Measurements from ENCODE around the gene ZNF532. TPM values are rescaled to one million over a fixed set of nuclear protein-coding genes. Genes with fewer than 3 reads are reported as not detected.

ZNF532 gene
- total RNA-seq, 1 experiment from 2014 or later, result 258 TPM

- Histone ChIP-seq H2BK5ac (ENCODE audit: insufficient read length, low read length) (no peak overlapping the region), H4K91ac (ENCODE audit: insufficient read length, low read depth, low read length) (no peak overlapping the region), H2BK120ac (ENCODE audit: low read depth, low read length, poor library complexity, severe bottlenecking) (no peak overlapping the region), H3K4ac (ENCODE audit: low read depth, low read length) (no peak overlapping the region), H4K5ac (ENCODE audit: insufficient read length, low read depth, low read length) (no peak overlapping the region), H3K14ac (ENCODE audit: insufficient read depth, low read length) (no peak overlapping the region), H3K4me2 (ENCODE audit: insufficient read depth, insufficient read length, low read length) (no peak overlapping the region), H3K27me3 (ENCODE audit: insufficient read depth, low read length) (no peaks in the 10 kb centered on the region), H2BK20ac (ENCODE audit: low read depth, low read length, poor library complexity, severe bottlenecking) (no peak overlapping the region), H3K9me3 (ENCODE audit: control insufficient read depth, low read depth, low read length) (no peaks in the 10 kb centered on the region), H4K8ac (replicated peaks; ENCODE audit: insufficient read length, low read depth, low read length) (no peak overlapping the region), H3K23me2 (ENCODE audit: insufficient read length, low read depth, low read length, poor library complexity, severe bottlenecking) (no peaks in the 10 kb centered on the region), H3K18ac (ENCODE audit: insufficient read length, low read depth, low read length) (no peak overlapping the region), H3K23ac (ENCODE audit: insufficient read length, low read depth, low read length) (no peak overlapping the region), H2BK15ac (ENCODE audit: low read depth, low read length) (no peak overlapping the region), H4K20me1 (ENCODE audit: control insufficient read depth, insufficient read depth, insufficient read length) (peaks cover 6% of the 10 kb centered on the region), H3K4me1 (ENCODE audit: insufficient read depth, low read length) (peaks cover 14% of the 10 kb centered on the region), H2AK5ac (ENCODE audit: insufficient read length, low read length) (no peak overlapping the region), H3K79me2 (ENCODE audit: insufficient read depth, low read length) (peaks cover 55% of the 10 kb centered on the region; the same call in 1 of the 2 replicates), H3K27ac (ENCODE audit: insufficient read length, low read depth, low read length) (no peak overlapping the region), H2BK12ac (ENCODE audit: insufficient read length, low read depth, low read length) (no peak overlapping the region), H3K9ac (ENCODE audit: extremely low read depth, insufficient read length, low read length) (no peak overlapping the region), H3T11ph (ENCODE audit: low read length) (no peak overlapping the region), H2AFZ (ENCODE audit: low read length) (no peak overlapping the region), H3K56ac (ENCODE audit: insufficient read length, low read depth, low read length) (no peak overlapping the region), H3K79me1 (ENCODE audit: insufficient read depth, low read depth, low read length, poor library complexity, severe bottlenecking) (peaks cover 8% of the 10 kb centered on the region)
- peaks cover 70 to 78% of the 10 kb centered on the region in 2 experiments for H3K4me1 Mint-ChIP-seq
- H3K36me3 Mint-ChIP-seq (ENCODE audit: insufficient read depth in 1 of 3, low read depth in 3 of 3), result peaks cover 9 to 71% (median 50%) of the 10 kb centered on the region in 3 experiments; a peak in 6 of 7 replicates
- no peak for DNase-seq
- WGBS (ENCODE audit: extremely low coverage, insufficient read length, low lambda C conversion rate), result no CpG with 5 or more reads among the region's 8 CpGs
- H3K27ac Mint-ChIP-seq, result peak overlapping the region; percentile 9 to 93 (median 51); a peak in 6 of 7 replicates
- H3K4me3 Mint-ChIP-seq, result no peak overlapping the region
- TF ChIP-seq CTCF (conservative IDR thresholded peaks at IDR 0.05), result no peak
- H3K27me3 Mint-ChIP-seq (ENCODE audit: low read depth), result no peaks in the 10 kb centered on the region
- no peaks in the 10 kb centered on the region for H3K9me3 Mint-ChIP-seq
These were observed 44.8 kb downstream of the ZNF532 start for GRCh38 chr18:58909521-58909920.

Data from H9 (cell line).